Bronchial epithelial cell (primary cell): ENCODE data around the gene DOHH. TPM values are rescaled to one million over a fixed set of nuclear protein-coding genes. Genes with fewer than 3 reads are reported as not detected.

Experiments
- DNase-seq: peaks from one replicate; pipeline ENCODE4 v3.0.0-alpha.2; 2010; ENCODE audit warnings: low read depth
- FAIRE-seq: peaks from 2 replicates; lab custom pipeline; 2011; peaks lifted over from hg19 to GRCh38; lab: Jason Lieb, UNC
- H3K27me3 ChIP-seq: 2 replicates; pipeline ENCODE4 v1.5.1; 2011; ENCODE audit warnings: low read length; ENCODE audit not compliant: control insufficient read depth, insufficient read depth
- H3K36me3 ChIP-seq: 2 replicates; pipeline ENCODE4 v1.5.1; 2011; ENCODE audit warnings: low read length; ENCODE audit not compliant: control insufficient read depth, insufficient read depth
- H3K4me3 ChIP-seq: 2 replicates; pipeline ENCODE4 v1.5.1; 2011; ENCODE audit warnings: mild to moderate bottlenecking, low read depth, low read length, control low read depth
- CTCF ChIP-seq: IDR thresholded peaks from 2 replicates; pipeline ENCODE4 v1.5.1; 2011; ENCODE audit warnings: mild to moderate bottlenecking, moderate library complexity, low read length, control low read depth, inconsistent platforms; ENCODE audit not compliant: insufficient read depth, severe bottlenecking
- total RNA-seq: library from RNA; depleted of rRNA; stranded (reverse); fragments of >200 nt; gene quantifications from 2 replicates; pipeline ENCODE4 v1.2.1, GENCODE V29; 2014

Gene DOHH
- total RNA-seq, 1 donor from 2014 or later: 17.1 TPM

DNA sequence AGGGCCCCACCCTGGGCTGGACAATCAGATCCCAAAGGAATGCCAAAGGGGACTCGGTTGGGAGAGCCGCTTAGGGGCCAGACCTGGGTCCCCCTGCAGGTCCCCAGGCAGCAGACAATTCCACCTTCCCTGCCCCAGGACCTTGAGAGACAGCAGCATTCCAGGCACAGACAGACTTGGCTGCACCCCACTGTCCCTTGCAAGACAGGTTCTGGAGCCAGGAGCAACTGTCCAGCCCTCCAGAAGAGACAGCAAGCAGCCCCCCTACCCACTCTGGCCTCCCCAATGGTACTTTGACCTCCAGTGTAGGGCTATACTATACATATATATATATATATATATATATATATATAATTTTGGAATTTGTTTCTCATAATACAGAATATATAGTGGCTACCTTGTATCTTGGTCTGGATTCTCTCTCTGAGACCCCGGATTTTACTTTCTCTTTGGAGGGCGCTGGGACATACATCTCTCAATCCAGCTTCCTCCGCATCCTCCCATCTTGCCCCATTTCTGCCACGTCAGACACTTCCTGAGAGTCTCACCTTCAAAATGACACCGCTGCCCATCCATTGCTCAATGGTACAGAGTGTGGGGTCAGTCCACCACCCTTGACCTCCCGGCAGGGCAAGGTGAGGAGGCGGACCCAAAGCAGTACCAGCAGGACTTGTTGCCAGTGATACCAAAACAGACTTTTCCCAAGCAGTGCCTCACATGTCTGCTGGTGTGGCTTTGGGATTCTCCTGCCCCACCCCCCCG is 32.9 kb downstream of the DOHH start:
- H3K4me3 ChIP-seq: no peak overlapping the region
- FAIRE-seq (no peak), DNase-seq (no peak)
- H3K36me3 ChIP-seq: peaks cover 2% of the 10 kb centered on the region
- no peaks in the 10 kb centered on the region for H3K27me3 ChIP-seq
- no peak for TF ChIP-seq CTCF

GRCh38 chr19:3466635-3467034 is 33.8 kb downstream of the DOHH start:
- peaks cover 2% of the 10 kb centered on the region for H3K36me3 ChIP-seq
- DNase-seq: no peak
- no peak for FAIRE-seq
- no peak overlapping the region for H3K4me3 ChIP-seq
- H3K27me3 ChIP-seq: no peaks in the 10 kb centered on the region
- no peak for TF ChIP-seq CTCF

- Histone ChIP-seq H3K27me3 (no peaks in the 10 kb centered on the region), H3K4me3 (no peak overlapping the region), H3K36me3 (peaks cover 2% of the 10 kb centered on the region)
- no peak for DNase-seq
- no peak for FAIRE-seq
- no peak for TF ChIP-seq CTCF
Observed at GRCh38 chr19:3465552-3465951, 34.9 kb downstream of the DOHH start.

- DNase-seq (no peak), FAIRE-seq (no peak)
- no peak for TF ChIP-seq CTCF
- peaks cover 5% of the 10 kb centered on the region for H3K36me3 ChIP-seq
- H3K4me3 ChIP-seq: no peak overlapping the region
- no peaks in the 10 kb centered on the region for H3K27me3 ChIP-seq
Observed at GRCh38 chr19:3464587-3465235, 35.8 kb downstream of the DOHH start.

GRCh38 chr19:3463714-3464586 is 36.5 kb downstream of the DOHH start:
- H3K36me3 ChIP-seq: peaks cover 6% of the 10 kb centered on the region
- H3K27me3 ChIP-seq: no peaks in the 10 kb centered on the region
- no peak for DNase-seq
- no peak overlapping the region for H3K4me3 ChIP-seq
- FAIRE-seq: no peak
- TF ChIP-seq CTCF: no peak
